CD4-positive, alpha-beta memory T cell (primary cell): ENCODE measurements around the gene PNMT. TPM values are rescaled to one million over a fixed set of nuclear protein-coding genes. Genes with fewer than 3 reads are reported as not detected.
A peak's percentile ranks its signal among the peaks of the same experiment; 100 is the strongest.

ENCODE experiments used
- CTCF ChIA-PET: fragments of 350-600 bp; sonication (Branson Sonifier 250); formaldehyde crosslinking; loops from one replicate; lab custom pipeline; 2021; ENCODE audit warnings: inconsistent platforms; ENCODE audit not compliant: partially characterized antibody; lab: Charles Lee
- POLR2A ChIA-PET: fragments of 350-600 bp; sonication (Branson Sonifier 250); formaldehyde crosslinking; loops from one replicate; lab custom pipeline; 2021; ENCODE audit not compliant: partially characterized antibody; lab: Charles Lee
- DNase-seq, 5 donors: peaks; one replicate each; pipeline versions ENCODE4 v3.0.0 to v3.0.0-alpha.2; 2020 to 2022; ENCODE audit warnings: mixed read lengths in 1 of 5
- H3K27ac ChIP-seq: one replicate; pipeline ENCODE4 v1.7.0; 2013; ENCODE audit warnings: low read depth, low read length
- H3K27me3 ChIP-seq: 2 replicates; pipeline ENCODE4 v1.7.0; 2013; ENCODE audit warnings: mild to moderate bottlenecking, low read length, moderate library complexity; ENCODE audit not compliant: insufficient read depth
- H3K36me3 ChIP-seq: 2 replicates; pipeline ENCODE4 v1.7.0; 2013; ENCODE audit warnings: mild to moderate bottlenecking, low read length, moderate library complexity; ENCODE audit not compliant: insufficient read depth
- H3K4me1 ChIP-seq: 2 replicates; pipeline ENCODE4 v1.7.0; 2013; ENCODE audit warnings: mild to moderate bottlenecking, low read length, moderate library complexity; ENCODE audit not compliant: insufficient read depth
- H3K4me3 ChIP-seq, 2 donors: one replicate each; pipeline ENCODE4 v1.7.0; 2013; ENCODE audit warnings: low read length in 2 of 2, mild to moderate bottlenecking in 1 of 2
- H3K9me3 ChIP-seq, 2 donors: one replicate each; pipeline ENCODE4 v1.7.0; 2013; ENCODE audit warnings: low read length in 2 of 2, control low read depth in 1 of 2; ENCODE audit not compliant: control insufficient read depth in 1 of 2
- H3K27ac Mint-ChIP-seq, 7 donors: one replicate each; pipeline ENCODE4 v1.8.0; 2020 to 2021; ENCODE audit warnings: mixed read lengths in 7 of 7, mild to moderate bottlenecking in 6 of 7, inconsistent platforms in 3 of 7, moderate library complexity in 3 of 7
- H3K27me3 Mint-ChIP-seq, 2 donors: one replicate each; pipeline ENCODE4 v1.8.0; 2020 to 2021; ENCODE audit warnings: mixed read lengths in 2 of 2
- H3K36me3 Mint-ChIP-seq, 2 donors: one replicate each; pipeline ENCODE4 v1.8.0; 2020 to 2021; ENCODE audit warnings: mixed read lengths in 2 of 2, inconsistent platforms in 1 of 2, mild to moderate bottlenecking in 1 of 2
- H3K4me1 Mint-ChIP-seq, 4 donors: one replicate each; pipeline ENCODE4 v1.8.0; 2020 to 2021; ENCODE audit warnings: mixed read lengths in 4 of 4, mild to moderate bottlenecking in 1 of 4
- H3K4me3 Mint-ChIP-seq, 8 donors: one replicate each; pipeline ENCODE4 v1.8.0; 2020 to 2021; ENCODE audit warnings: mixed read lengths in 8 of 8, mild to moderate bottlenecking in 7 of 8, moderate library complexity in 6 of 8, inconsistent platforms in 3 of 8
- H3K9me3 Mint-ChIP-seq, 8 donors: one replicate each; pipeline ENCODE4 v1.8.0; 2020 to 2021; ENCODE audit warnings: mixed read lengths in 8 of 8, mild to moderate bottlenecking in 5 of 8, inconsistent platforms in 3 of 8, moderate library complexity in 1 of 8
- intact Hi-C: fragments of 100-400 bp; cut with micrococcal nuclease; formaldehyde crosslinking; loops from one replicate; pipeline ENCODE4 v1.15.1; 2023
- polyA plus RNA-seq, 2 donors: library from polyadenylated mRNA; unstranded; fragments of 300-500 nt; fragmentation: Illumina TruSeq; gene quantifications; one replicate each; pipeline ENCODE4 v1.2.3, GENCODE V29; 2021
- total RNA-seq, 2 experiments: library from RNA; stranded (reverse); gene quantifications; one replicate each; pipeline ENCODE4 v1.2.3, GENCODE V29; 2021

PNMT gene
- total RNA-seq (under 1 TPM in 1 of 2 experiments, not detected in 1; 0.55 TPM), polyA plus RNA-seq (not detected)

GRCh38 chr17:39667945-39668924, at the start of gene PNMT:
TSS of gene PNMT (plus strand) at chr17:39668453. CDS start at chr17:39668476, 23 bp downstream.
- peak; percentile 57 to 63 (median 61) for DNase-seq
- Mint-ChIP-seq H3K27ac (peak within 1 kb of the TSS in 5 of 7 donors; percentile 21 to 80 (median 41)), H3K36me3 (peaks cover 0 to 4% of the 10 kb centered on the region in 2 donors), H3K9me3 (no peaks in the 10 kb centered on the region), H3K4me3 (peak within 1 kb of the TSS; percentile 60 to 80 (median 72)), H3K27me3 (peaks cover 4 to 10% of the 10 kb centered on the region in 2 donors), H3K4me1 (peaks cover 6 to 24% (median 7%) of the 10 kb centered on the region in 4 donors)
- Histone ChIP-seq H3K27ac (no peak within 1 kb of the TSS), H3K4me3 (peak within 1 kb of the TSS in 1 of 2 donors; percentile 45), H3K27me3 (peaks cover 12% of the 10 kb centered on the region), H3K9me3 (no peaks in the 10 kb centered on the region), H3K36me3 (no peaks in the 10 kb centered on the region), H3K4me1 (peaks cover 12% of the 10 kb centered on the region)
- ChIA-PET POLR2A (interaction anchor here (0.5 to 4.1 kb wide), 13 partner anchors 8 to 522 kb away, joined by 3 to 22 read pairs (median 4); partner anchors contain the start of genes IKZF3 and MIEN1), CTCF (interaction anchor here (0.7 to 5.2 kb wide), 16 partner anchors 8 to 478 kb away, joined by 3 to 58 read pairs (median 6); partner anchors contain the start of gene MIEN1)
- intact Hi-C loops, result loop anchor here (1.0 to 2.0 kb wide), 2 partner anchors 45 to 62 kb away; partner anchors contain the start of gene MIEN1

GRCh38 chr17:39618956-39619785, 49.1 kb upstream of the PNMT start:
- Mint-ChIP-seq H3K27ac (peak overlapping the region in 2 of 7 donors; percentile 11 to 64), H3K4me3 (peak overlapping the region in 6 of 8 donors; percentile 26 to 95 (median 44)), H3K9me3 (no peaks in the 10 kb centered on the region), H3K27me3 (peaks cover 1 to 19% of the 10 kb centered on the region in 2 donors), H3K36me3 (peaks cover 0 to 3% of the 10 kb centered on the region in 2 donors), H3K4me1 (peaks cover 10 to 24% (median 16%) of the 10 kb centered on the region in 4 donors)
- peak in 1 of 5 donors; percentile 27 for DNase-seq
- ChIA-PET CTCF (interaction anchor here (0.6 to 9.5 kb wide), 12 partner anchors 14 to 500 kb away, joined by 3 to 102 read pairs (median 6); partner anchors contain the start of genes PNMT, PSMD3 and STARD3), POLR2A (interaction anchor here (0.6 to 1.5 kb wide), 7 partner anchors 17 to 484 kb away, joined by 3 to 5 read pairs (median 3); partner anchors contain the start of genes MIEN1 and STARD3)
- Histone ChIP-seq H3K9me3 (no peaks in the 10 kb centered on the region), H3K27ac (no peak overlapping the region), H3K36me3 (no peaks in the 10 kb centered on the region), H3K4me1 (peaks cover 34% of the 10 kb centered on the region), H3K27me3 (no peaks in the 10 kb centered on the region), H3K4me3 (no peak overlapping the region)
- intact Hi-C loops, result no loop called here

- no peaks in the 10 kb centered on the region for H3K36me3 ChIP-seq
- Mint-ChIP-seq H3K9me3 (no peaks in the 10 kb centered on the region), H3K36me3 (peaks cover 0 to 3% of the 10 kb centered on the region in 2 donors), H3K4me1 (peaks cover 10 to 25% (median 16%) of the 10 kb centered on the region in 4 donors), H3K27ac (no peak overlapping the region), H3K27me3 (peaks cover 1 to 14% of the 10 kb centered on the region in 2 donors), H3K4me3 (no peak overlapping the region)
- no peaks in the 10 kb centered on the region for H3K9me3 ChIP-seq
- intact Hi-C loops, result no loop called here
- no peak overlapping the region for H3K4me3 ChIP-seq
- peaks cover 34% of the 10 kb centered on the region for H3K4me1 ChIP-seq
- H3K27me3 ChIP-seq, result no peaks in the 10 kb centered on the region
- CTCF ChIA-PET, result interaction anchor here (0.6 to 9.5 kb wide), 9 partner anchors 15 to 375 kb away, joined by 3 to 102 read pairs (median 9); partner anchors contain the start of genes PNMT, PSMD3 and STARD3
- DNase-seq, result no peak
- POLR2A ChIA-PET, result interaction anchor here (1.1 to 1.4 kb wide), 2 partner anchors 35 to 111 kb away, joined by 3 to 5 read pairs; partner anchors contain the start of gene MIEN1
- H3K27ac ChIP-seq, result no peak overlapping the region
These were observed 48.5 kb upstream of the PNMT start for GRCh38 chr17:39619786-39620101.

- peak overlapping the region; percentile 54 to 90 (median 86) for H3K27ac Mint-ChIP-seq
These were observed 46.5 kb upstream of the PNMT start for GRCh38 chr17:39621523-39622379.

GRCh38 chr17:39622380-39623006, 45.8 kb upstream of the PNMT start:
- H3K27ac ChIP-seq, result peak overlapping the region; percentile 4
- ChIA-PET CTCF (interaction anchor here (0.8 to 9.5 kb wide), 40 partner anchors 8 to 416 kb away, joined by 3 to 114 read pairs (median 5); partner anchors contain the start of genes IKZF3, MIEN1, PNMT and STARD3), POLR2A (interaction anchor here (0.8 to 4.2 kb wide), 12 partner anchors 12 to 423 kb away, joined by 3 to 43 read pairs (median 6); partner anchors contain the start of genes MIEN1, PGAP3, PSMD3 and STARD3)
- Mint-ChIP-seq H3K9me3 (no peaks in the 10 kb centered on the region), H3K4me3 (peak overlapping the region; percentile 65 to 85 (median 80)), H3K27ac (peak overlapping the region; percentile 54 to 90 (median 86)), H3K4me1 (peaks cover 14 to 31% (median 22%) of the 10 kb centered on the region in 4 donors), H3K36me3 (peaks cover 0 to 3% of the 10 kb centered on the region in 2 donors), H3K27me3 (peaks cover 16 to 20% of the 10 kb centered on the region in 2 donors)
- intact Hi-C loops, result loop anchor here (1.0 to 2.0 kb wide), 9 partner anchors 15 to 405 kb away; partner anchors contain the start of genes MIEN1, PNMT, PSMD3 and STARD3
- peaks cover 15% of the 10 kb centered on the region for H3K27me3 ChIP-seq
- DNase-seq, result peak in 1 of 5 donors; percentile 74
- H3K9me3 ChIP-seq, result no peaks in the 10 kb centered on the region
- H3K36me3 ChIP-seq, result no peaks in the 10 kb centered on the region
- peaks cover 34% of the 10 kb centered on the region for H3K4me1 ChIP-seq
- H3K4me3 ChIP-seq, result peak overlapping the region in 1 of 2 donors; percentile 50

More at GRCh38 chr17:39621523-39622379, 46.5 kb upstream of the PNMT start:
- CTCF ChIA-PET, result interaction anchor here (0.6 to 9.5 kb wide), 50 partner anchors 9 to 405 kb away, joined by 3 to 114 read pairs (median 4); partner anchors contain the start of genes IKZF3, MIEN1, PGAP3 and PNMT
- H3K9me3 Mint-ChIP-seq, result no peaks in the 10 kb centered on the region
- peaks cover 13 to 31% (median 20%) of the 10 kb centered on the region in 4 donors for H3K4me1 Mint-ChIP-seq
- Histone ChIP-seq H3K4me1 (peaks cover 36% of the 10 kb centered on the region), H3K9me3 (no peaks in the 10 kb centered on the region), H3K27me3 (peaks cover 14% of the 10 kb centered on the region), H3K4me3 (peak overlapping the region in 1 of 2 donors; percentile 50), H3K36me3 (no peaks in the 10 kb centered on the region), H3K27ac (peak overlapping the region; percentile 4)
- H3K36me3 Mint-ChIP-seq, result peaks cover 0 to 3% of the 10 kb centered on the region in 2 donors
- H3K27me3 Mint-ChIP-seq, result peaks cover 14 to 18% of the 10 kb centered on the region in 2 donors
- H3K4me3 Mint-ChIP-seq, result peak overlapping the region; percentile 65 to 85 (median 80)
- peak; percentile 82 to 90 (median 84) for DNase-seq
- POLR2A ChIA-PET, result interaction anchor here (0.6 to 4.2 kb wide), 16 partner anchors 12 to 422 kb away, joined by 3 to 43 read pairs (median 4); partner anchors contain the start of genes MIEN1, PGAP3, PNMT and PSMD3
- intact Hi-C loops, result loop anchor here (1.0 to 2.0 kb wide), 8 partner anchors 16 to 406 kb away; partner anchors contain the start of genes MIEN1, PNMT, PSMD3 and STARD3
